Measurements from ENCODE around the gene DONSON. TPM values are rescaled to one million over a fixed set of nuclear protein-coding genes. Genes with fewer than 3 reads are reported as not detected.
"Not testable (repeated sequence)": the region's sequence is repeated elsewhere in the genome, so short reads cannot be mapped to it uniquely, and the experiment has no call there.

DONSON gene
- total and polyA plus RNA-seq, 2 of the 13 experiments (the other 11 are each of a cell fraction or from before 2014, with no cell fraction given) = 35.4 to 63.6 TPM

GRCh38 chr21:33576741-33577141 is 11.7 kb downstream of the DONSON start (continued):
- TF ChIP-seq ZBTB37 (CRISPR knock-in tag; IDR thresholded peaks at IDR 0.05) (peak; percentile 92), ZNF281 (CRISPR knock-in tag; IDR thresholded peaks at IDR 0.05; ENCODE audit: borderline replicate concordance) (peak; percentile 61; the same call in 1 of the 2 replicates), ELF3 (CRISPR knock-in tag; IDR thresholded peaks at IDR 0.05) (peak; percentile 84), IRF2 (CRISPR knock-in tag; IDR thresholded peaks at IDR 0.05) (peak; percentile 74; the same call in 1 of the 2 replicates), MBD4 (IDR thresholded peaks at IDR 0.05; ENCODE audit: borderline replicate concordance, low read length) (peak; percentile 73; the same call in 1 of the 2 replicates), NCOA1 (CRISPR knock-in tag; IDR thresholded peaks at IDR 0.05) (0 out of 2 replicates have a peak, but pooled peaks have one; percentile 46), GFI1 (CRISPR knock-in tag; IDR thresholded peaks at IDR 0.05; ENCODE audit: borderline replicate concordance) (peak; percentile 81), NONO (CRISPR knock-in tag; conservative IDR thresholded peaks at IDR 0.05) (0 out of 2 replicates have a peak, but pooled peaks have one; percentile 39), MIXL1 (CRISPR knock-in tag; IDR thresholded peaks at IDR 0.05) (peak; percentile 97), ZBTB7B (CRISPR knock-in tag; IDR thresholded peaks at IDR 0.05) (0 out of 2 replicates have a peak, but pooled peaks have one; percentile 40), HMGXB3 (CRISPR knock-in tag; IDR thresholded peaks at IDR 0.05; ENCODE audit: borderline replicate concordance) (peak; percentile 51; the same call in 1 of the 2 replicates), PATZ1 (CRISPR knock-in tag; IDR thresholded peaks at IDR 0.05) (peak; percentile 61), ETV5 (CRISPR knock-in tag; IDR thresholded peaks at IDR 0.05; ENCODE audit: borderline replicate concordance) (peak; percentile 51; the same call in 1 of the 2 replicates), KAT7 (CRISPR knock-in tag; IDR thresholded peaks at IDR 0.05; ENCODE audit: borderline replicate concordance) (0 out of 2 replicates have a peak, but pooled peaks have one; percentile 37), CEBPG (CRISPR knock-in tag; IDR thresholded peaks at IDR 0.05) (peak; percentile 99)
- not testable (repeated sequence) for TF ChIP-seq NONO (IDR thresholded peaks at IDR 0.05)
- TF ChIP-seq, protein P1, sequence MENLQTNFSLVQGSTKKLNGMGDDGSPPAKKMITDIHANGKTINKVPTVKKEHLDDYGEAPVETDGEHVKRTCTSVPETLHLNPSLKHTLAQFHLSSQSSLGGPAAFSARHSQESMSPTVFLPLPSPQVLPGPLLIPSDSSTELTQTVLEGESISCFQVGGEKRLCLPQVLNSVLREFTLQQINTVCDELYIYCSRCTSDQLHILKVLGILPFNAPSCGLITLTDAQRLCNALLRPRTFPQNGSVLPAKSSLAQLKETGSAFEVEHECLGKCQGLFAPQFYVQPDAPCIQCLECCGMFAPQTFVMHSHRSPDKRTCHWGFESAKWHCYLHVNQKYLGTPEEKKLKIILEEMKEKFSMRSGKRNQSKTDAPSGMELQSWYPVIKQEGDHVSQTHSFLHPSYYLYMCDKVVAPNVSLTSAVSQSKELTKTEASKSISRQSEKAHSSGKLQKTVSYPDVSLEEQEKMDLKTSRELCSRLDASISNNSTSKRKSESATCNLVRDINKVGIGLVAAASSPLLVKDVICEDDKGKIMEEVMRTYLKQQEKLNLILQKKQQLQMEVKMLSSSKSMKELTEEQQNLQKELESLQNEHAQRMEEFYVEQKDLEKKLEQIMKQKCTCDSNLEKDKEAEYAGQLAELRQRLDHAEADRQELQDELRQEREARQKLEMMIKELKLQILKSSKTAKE (CRISPR knock-in tag; IDR thresholded peaks at IDR 0.05; ENCODE audit: borderline replicate concordance) = peak; percentile 28; the same call in 1 of the 2 replicates
